GM19099 (cell line): ENCODE results near the gene EML1.

ENCODE experiments used
- POLR2A ChIP-seq: IDR thresholded peaks from 3 replicates; pipeline ENCODE4 v1.6.1; 2011; ENCODE audit warnings: low read depth; ENCODE audit not compliant: insufficient read length; ENCODE audit errors: extremely low read depth

The EML1 gene

GRCh38 chr14:99786511-99786989 lies 6.7 kb upstream of the EML1 start:
- no peak for TF ChIP-seq POLR2A

DNA sequence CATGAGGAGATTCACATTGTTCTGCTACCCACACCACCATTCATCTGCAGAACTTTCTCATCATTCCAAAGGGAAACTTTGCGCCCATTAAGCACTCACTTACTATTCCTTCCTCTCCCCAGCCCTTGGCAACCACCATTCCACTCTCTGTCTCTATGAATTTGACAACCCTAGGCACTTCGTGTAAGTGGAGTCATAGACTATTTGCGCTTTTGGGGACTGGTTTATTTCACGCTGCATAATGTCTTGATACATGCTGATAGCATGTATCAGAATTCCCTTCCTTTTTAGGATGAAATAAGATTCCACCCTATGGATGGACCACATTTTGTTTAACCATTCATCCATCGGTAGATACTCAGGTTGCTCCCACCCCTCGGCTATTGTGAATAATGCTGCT lies 4.5 kb upstream of the EML1 start:
- TF ChIP-seq POLR2A = no peak

DNA sequence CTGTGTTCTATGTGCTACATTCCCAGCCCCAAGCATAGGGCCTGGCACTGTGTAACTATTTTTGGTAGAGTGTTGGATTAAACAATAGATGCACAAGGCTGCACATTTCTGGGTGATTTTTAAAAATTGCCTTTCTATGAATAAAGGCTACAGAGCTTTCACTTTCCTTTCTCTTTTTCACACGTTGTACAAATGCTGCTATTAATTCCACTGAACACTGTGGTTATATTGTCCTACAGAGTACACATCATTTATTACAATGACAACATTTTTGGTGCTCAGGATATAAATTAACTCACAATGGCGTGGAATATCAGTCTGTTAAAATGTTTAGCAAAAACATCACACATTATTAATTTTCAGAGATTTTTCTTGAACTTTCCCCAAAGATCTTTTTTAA lies 3.6 kb upstream of the EML1 start:
- TF ChIP-seq POLR2A = no peak

DNA sequence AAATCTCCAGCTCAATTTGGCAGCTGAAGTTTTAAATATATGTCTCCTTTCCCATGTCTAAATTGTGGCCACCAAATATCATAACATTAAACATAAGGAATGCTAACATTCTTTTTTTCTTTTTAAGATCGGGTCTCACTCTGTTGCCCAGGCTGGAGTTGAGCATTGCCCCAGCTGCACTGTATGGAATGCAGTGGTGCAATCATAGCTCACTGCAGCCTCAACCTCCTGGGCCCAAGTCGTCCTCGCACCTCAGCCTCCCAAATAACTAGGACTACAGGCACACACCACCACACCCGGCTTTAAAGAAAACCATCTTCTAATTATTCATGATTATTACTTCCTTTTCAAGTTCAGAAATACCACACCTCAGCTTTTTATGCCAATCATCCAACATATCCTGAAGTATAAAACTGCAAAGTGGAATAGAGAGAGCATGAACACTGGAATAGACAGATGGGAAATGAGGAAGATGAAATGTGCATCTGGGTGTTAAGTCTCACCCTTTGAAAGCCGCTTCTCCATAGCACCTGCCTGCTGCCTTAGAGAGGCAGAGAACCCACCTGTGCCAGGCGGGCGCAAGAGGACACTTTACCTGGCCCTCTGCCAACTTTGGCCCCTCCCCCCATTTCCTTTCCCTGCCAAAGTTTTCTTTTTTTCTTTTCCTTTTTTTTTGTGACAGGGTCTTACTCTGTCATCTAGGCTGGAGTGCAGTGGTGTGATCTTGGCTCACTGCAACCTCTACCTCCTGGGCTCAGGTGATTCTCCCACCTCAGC lies 2.8 kb upstream of the EML1 start:
- no peak for TF ChIP-seq POLR2A

- TF ChIP-seq POLR2A = no peak
These were observed 2.2 kb upstream of the EML1 start for GRCh38 chr14:99790978-99791376.

DNA sequence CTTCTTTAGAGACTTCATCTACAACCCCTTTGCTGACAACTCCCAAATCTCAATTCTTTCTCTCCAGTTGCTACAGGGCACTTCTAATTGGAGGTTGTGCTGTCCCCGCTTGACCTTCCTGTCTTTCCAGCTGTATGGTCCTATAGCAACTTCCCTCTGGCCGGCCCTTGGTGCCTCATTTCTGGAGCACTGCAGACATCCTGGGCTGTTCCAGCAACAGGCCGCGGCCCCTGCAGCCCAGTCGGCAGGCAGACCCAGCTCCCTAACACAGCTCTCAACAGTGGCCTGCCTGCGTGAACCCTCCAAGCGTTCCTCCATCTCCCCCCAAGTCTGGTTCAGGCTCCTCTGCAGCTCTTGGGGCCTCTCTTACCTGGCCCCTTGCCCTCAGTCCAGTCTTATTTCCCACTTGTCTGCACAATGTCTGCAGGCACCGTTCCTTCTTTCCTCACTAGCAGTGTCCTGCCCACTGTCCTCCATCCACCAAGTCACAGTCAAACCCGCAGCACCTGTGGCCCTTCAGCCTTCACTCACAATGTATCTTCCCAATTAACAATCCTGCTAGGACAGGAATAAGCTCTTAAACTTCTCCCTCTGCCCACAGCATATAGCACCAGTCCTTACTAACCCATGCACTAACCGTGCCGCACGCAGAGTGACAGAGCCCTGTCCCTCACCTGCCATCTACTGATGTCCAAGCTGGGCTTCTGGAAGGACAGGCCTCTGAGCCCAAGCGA lies 1.6 kb upstream of the EML1 start:
- TF ChIP-seq POLR2A = no peak

GRCh38 chr14:99792210-99792535 lies 1.0 kb upstream of the EML1 start:
- no peak for TF ChIP-seq POLR2A

- TF ChIP-seq POLR2A = no peak
These were observed 531 bp upstream of the EML1 start for GRCh38 chr14:99792551-99793212.

- no peak for TF ChIP-seq POLR2A
These were observed 1.1 kb downstream of the EML1 start for GRCh38 chr14:99794151-99794780.

DNA sequence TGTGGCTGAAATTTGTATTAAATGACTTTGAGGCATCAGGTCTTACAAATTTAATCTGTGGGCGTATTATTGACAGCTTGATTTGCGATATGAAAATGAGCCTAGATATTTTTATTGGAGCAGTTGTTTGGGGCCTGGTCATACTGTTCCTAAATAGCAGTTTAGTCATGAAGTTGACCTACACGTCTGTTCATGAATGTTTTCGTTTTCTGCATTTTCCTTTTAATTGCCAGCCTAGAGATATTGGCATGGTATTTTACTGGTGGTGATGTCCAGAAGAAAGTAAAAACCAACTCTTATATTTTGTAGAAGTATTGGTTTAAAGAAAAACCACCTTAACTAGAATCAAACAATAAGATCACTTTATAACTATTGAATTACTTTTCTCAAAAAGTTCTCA lies 1.8 kb downstream of the EML1 start:
- TF ChIP-seq POLR2A = no peak

GRCh38 chr14:99797231-99797630 lies 4.0 kb downstream of the EML1 start:
- TF ChIP-seq POLR2A = no peak

DNA sequence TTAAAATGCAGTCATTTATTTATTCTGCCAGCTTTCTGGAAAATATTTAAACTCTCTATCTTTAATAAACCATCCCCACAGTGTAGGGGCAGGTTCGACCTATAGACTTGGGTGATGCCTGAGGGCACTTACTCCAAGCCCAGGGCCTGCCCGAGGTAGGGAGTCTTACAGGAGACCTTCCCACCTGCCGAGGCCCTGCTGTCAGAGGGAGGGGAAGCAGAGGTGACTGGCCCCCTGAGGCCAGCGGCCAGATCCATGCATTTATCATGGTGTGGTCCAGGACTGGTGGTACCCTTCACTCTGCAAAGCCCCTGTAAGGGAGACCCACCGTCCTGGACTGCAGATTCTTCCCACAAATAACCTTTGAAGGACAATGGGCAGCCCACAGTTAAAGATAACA lies 7.6 kb downstream of the EML1 start:
- no peak for TF ChIP-seq POLR2A

DNA sequence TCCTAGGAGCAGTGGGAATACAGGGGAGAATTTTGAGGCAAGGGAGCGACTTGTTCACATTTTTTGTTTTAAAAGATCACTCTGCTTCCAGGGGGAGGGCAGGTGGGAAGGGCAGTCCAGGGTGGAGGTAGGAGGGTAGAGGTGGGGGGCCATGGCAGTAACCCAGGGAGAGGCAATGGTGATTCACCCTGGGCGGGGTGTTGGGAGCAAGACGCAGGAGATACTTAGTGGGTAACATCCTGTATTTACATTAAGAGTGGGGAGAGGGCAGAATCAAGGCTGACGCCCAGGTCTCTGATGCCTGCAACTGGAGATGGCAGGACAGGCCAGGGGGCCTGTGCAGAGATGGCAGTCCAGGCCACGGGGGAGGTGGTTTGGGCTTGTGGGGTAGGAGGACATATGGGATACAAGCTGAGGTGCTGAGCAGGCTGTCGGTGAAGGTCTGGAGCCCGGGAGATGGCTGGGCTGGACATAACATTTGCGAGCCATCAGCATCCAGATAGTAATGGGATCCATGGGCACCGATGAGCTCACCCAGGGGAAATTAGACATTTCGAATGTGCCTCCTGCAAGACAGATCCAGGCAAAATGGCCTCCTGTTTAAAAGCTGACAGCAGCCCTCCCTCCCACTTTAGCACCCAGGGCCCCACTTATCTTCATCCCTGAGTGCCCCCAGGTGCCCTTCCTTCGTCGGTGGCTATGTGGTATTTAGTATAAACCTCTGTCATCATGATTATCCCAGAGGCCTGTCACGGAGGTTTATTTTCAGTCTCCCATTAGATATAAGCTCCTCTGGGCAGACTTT lies 9.3 kb downstream of the EML1 start:
- no peak for TF ChIP-seq POLR2A

GRCh38 chr14:99803106-99803775 lies 10.0 kb downstream of the EML1 start:
- TF ChIP-seq POLR2A = no peak
